GM13977 (cell line): ENCODE measurements around the gene VENTX.

Experiments used
- DNase-seq: peaks from one replicate; pipeline ENCODE4 v3.0.0; 2012; ENCODE audit warnings: low spot score
- CTCF ChIP-seq: IDR thresholded peaks from 2 replicates; pipeline ENCODE4 v1.5.1; 2012; ENCODE audit warnings: mild to moderate bottlenecking, control low read depth; ENCODE audit not compliant: insufficient read depth; ENCODE audit errors: extremely low read depth, missing control alignments
- in situ Hi-C: fragments of 300-500 bp; cut with MboI; formaldehyde crosslinking; loops from one replicate; pipeline ENCODE4 v1.12.0; 2022; ENCODE audit warnings: low sequenced_read_pairs, low pct_unique_long_range_greater_than_20kb, mixed read lengths, inconsistent platforms; ENCODE audit not compliant: unreplicated experiment

The VENTX gene

GRCh38 chr10:133257489-133258065 is 19.9 kb downstream of the VENTX start:
- no peak for DNase-seq
- peak; percentile 57 for TF ChIP-seq CTCF
- in situ Hi-C loops = no loop called here

- no peak for TF ChIP-seq CTCF
- in situ Hi-C loops = no loop called here
- DNase-seq = no peak
These were observed 20.6 kb downstream of the VENTX start for GRCh38 chr10:133258066-133258817.

- in situ Hi-C loops = no loop called here
- no peak for DNase-seq
- no peak for TF ChIP-seq CTCF
These were observed 21.4 kb downstream of the VENTX start for GRCh38 chr10:133258818-133259601.

- DNase-seq = no peak
- no peak for TF ChIP-seq CTCF
- in situ Hi-C loops = no loop called here
These were observed 21.9 kb downstream of the VENTX start for GRCh38 chr10:133259602-133259989.

GRCh38 chr10:133260895-133261725 is 23.5 kb downstream of the VENTX start:
- in situ Hi-C loops = no loop called here
- TF ChIP-seq CTCF = no peak

GRCh38 chr10:133261726-133262325 is 24.2 kb downstream of the VENTX start:
- DNase-seq = peak; percentile 98
- TF ChIP-seq CTCF = no peak
- in situ Hi-C loops = no loop called here

More at GRCh38 chr10:133260895-133261725, 23.5 kb downstream of the VENTX start:
- peak; percentile 84 for DNase-seq
